Thyroid gland (tissue), 4 donors: ENCODE results near the gene RASAL1.

Source experiments
- CTCF ChIP-seq, 6 experiments: fragments of 200-600 bp in 3 of 6; fragments of 450-650 bp in 3 of 6; sonication (generic) in 3 of 6; IDR thresholded peaks; one replicate each; pipeline ENCODE4 v1.5.1; 2016 to 2019; ENCODE audit warnings: antibody characterized with exemption in 6 of 6, mild to moderate bottlenecking in 2 of 6, inconsistent platforms in 1 of 6, moderate library complexity in 1 of 6
- POLR2A ChIP-seq, 2 donors: fragments of 450-650 bp; IDR thresholded peaks; one replicate each; pipeline ENCODE4 v1.6.1; 2017; ENCODE audit warnings: antibody characterized with exemption in 2 of 2, mild to moderate bottlenecking in 2 of 2, moderate library complexity in 1 of 2

- TF ChIP-seq CTCF (IDR thresholded peaks at IDR 0.05) = no peak
- no peak for TF ChIP-seq POLR2A (IDR thresholded peaks at IDR 0.05)
These were observed 65.2 kb downstream of the RASAL1 start for GRCh38 chr12:113070117-113070906.
